ENCODE data around the gene SLC6A19.

SLC6A19 gene

DNA sequence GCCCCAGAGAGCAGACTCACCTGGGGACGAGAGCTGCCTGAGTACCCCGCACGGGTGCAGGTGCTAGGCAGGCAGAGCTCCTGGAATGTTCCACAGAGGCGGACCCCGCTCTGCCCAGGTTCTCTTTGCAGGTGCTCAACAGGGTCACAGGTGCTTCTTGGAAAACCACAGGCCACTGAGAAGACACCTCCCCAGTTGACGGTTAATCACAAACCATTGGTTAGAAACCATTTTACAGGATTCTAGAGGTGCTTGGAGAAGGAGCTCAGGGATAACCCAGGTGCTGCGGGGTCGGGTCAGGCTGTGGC lies 17.3 kb upstream of the SLC6A19 start:
- H3K4me3 ChIP-seq (ENCODE audit: low read length) = no peak overlapping the region
- no peaks in the 10 kb centered on the region for H3K9me3 ChIP-seq (ENCODE audit: control insufficient read depth, low read length)
- peaks cover 4% of the 10 kb centered on the region for H3K27me3 ChIP-seq (ENCODE audit: control insufficient read depth, insufficient read depth, low read length)
- no peaks in the 10 kb centered on the region for H3K36me3 ChIP-seq (ENCODE audit: control insufficient read depth, insufficient read depth, low read length)
- H3K4me1 ChIP-seq (ENCODE audit: control insufficient read depth, insufficient read depth, low read length) = peaks cover 42% of the 10 kb centered on the region
- no peak overlapping the region for H3K9ac ChIP-seq (ENCODE audit: low read length)

DNA sequence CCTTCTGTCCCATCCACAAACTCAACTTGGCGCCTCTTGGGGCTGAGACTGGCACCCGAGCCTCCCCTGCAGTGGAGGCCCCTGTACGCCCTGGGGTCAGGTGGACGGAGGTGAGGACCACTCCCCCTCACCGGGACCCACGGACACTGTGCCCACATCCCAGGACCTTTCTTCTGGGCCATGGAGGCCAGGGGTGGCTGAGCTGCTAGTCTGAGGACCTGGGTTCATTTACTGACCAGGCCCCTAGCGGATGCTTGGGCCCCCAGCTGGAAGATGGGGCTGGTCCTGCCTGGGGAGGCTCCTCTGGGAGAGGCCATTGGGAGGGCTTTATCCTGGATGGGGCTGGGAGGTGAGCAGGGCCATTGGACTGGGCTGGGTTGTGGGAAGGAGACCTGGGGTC lies 16.9 kb upstream of the SLC6A19 start:
- H3K4me1 ChIP-seq (ENCODE audit: control insufficient read depth, insufficient read depth, low read length) = peaks cover 42% of the 10 kb centered on the region
- no peaks in the 10 kb centered on the region for H3K9me3 ChIP-seq (ENCODE audit: control insufficient read depth, low read length)
- H3K9ac ChIP-seq (ENCODE audit: low read length) = no peak overlapping the region
- H3K4me3 ChIP-seq (ENCODE audit: low read length) = no peak overlapping the region
- H3K36me3 ChIP-seq (ENCODE audit: control insufficient read depth, insufficient read depth, low read length) = no peaks in the 10 kb centered on the region
- peaks cover 7% of the 10 kb centered on the region for H3K27me3 ChIP-seq (ENCODE audit: control insufficient read depth, insufficient read depth, low read length)

DNA sequence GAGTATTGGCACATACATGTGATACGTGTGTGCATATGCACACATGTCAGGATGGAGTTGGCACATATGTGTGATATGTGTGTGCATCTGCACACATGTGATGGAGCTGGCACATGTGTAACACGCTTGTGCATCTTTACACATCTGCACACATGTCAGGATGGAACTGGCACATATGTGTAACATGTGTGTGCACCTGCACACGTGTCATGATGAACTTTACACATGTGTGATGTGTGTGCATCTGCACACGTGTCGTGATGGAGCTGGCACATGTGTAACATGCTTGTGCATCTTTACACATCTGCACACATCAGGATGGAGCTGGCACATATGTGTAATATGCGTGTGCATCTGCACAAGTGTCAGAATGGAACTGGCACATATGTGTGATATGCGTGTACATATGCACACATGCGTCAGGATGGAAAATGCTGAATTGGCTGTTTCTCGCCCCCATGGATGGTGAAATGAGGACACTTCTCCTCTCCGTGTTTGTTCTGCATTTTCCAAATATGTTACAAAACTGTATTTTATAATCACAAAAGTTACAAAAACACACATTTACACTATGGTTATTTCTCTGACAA lies 16.3 kb upstream of the SLC6A19 start:
- Histone ChIP-seq H3K4me1 (ENCODE audit: control insufficient read depth, insufficient read depth, low read length) (peaks cover 42% of the 10 kb centered on the region), H3K36me3 (ENCODE audit: control insufficient read depth, insufficient read depth, low read length) (no peaks in the 10 kb centered on the region), H3K4me3 (ENCODE audit: low read length) (no peak overlapping the region), H3K27me3 (ENCODE audit: control insufficient read depth, insufficient read depth, low read length) (peaks cover 9% of the 10 kb centered on the region), H3K9me3 (ENCODE audit: control insufficient read depth, low read length) (no peaks in the 10 kb centered on the region), H3K9ac (ENCODE audit: low read length) (no peak overlapping the region)

DNA sequence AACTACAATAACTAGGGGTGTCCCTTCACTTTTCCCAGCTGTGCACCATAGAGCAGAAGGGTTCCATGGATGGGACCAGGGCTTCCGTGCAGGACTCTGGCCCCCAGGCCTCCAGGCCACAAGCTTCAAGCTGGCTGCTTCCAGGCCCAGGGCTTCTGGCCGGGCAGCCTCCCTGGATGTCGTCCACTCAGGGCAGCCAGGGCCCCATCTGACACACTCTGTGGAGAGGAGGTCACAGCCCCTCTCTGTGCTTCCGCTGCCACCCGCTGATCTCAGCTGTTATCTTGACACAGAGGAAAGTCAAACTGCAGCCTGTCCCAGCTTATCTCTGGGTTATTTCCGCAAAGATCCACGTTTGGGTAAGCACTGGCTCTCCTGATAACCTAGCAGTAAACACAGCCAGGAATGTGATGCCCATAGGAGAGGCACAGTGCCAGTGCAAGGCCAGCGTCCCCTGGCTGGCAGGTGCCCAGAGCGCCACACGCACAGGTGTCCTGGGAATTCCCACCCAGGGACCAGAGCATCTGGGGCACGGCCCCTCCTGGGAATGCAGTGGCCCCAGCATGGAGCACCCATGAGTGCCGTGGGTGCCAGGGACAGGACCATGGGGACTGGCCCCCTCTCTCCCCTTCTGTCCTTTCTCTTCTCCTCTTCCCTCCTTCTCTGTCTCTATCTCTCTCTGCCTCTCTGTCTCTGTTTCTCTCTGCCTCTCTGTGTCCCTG lies 15.6 kb upstream of the SLC6A19 start:
- H3K36me3 ChIP-seq (ENCODE audit: control insufficient read depth, insufficient read depth, low read length) = no peaks in the 10 kb centered on the region
- no peaks in the 10 kb centered on the region for H3K9me3 ChIP-seq (ENCODE audit: control insufficient read depth, low read length)
- peaks cover 12% of the 10 kb centered on the region for H3K27me3 ChIP-seq (ENCODE audit: control insufficient read depth, insufficient read depth, low read length)
- H3K9ac ChIP-seq (ENCODE audit: low read length) = no peak overlapping the region
- no peak overlapping the region for H3K4me3 ChIP-seq (ENCODE audit: low read length)
- H3K4me1 ChIP-seq (ENCODE audit: control insufficient read depth, insufficient read depth, low read length) = peaks cover 42% of the 10 kb centered on the region

DNA sequence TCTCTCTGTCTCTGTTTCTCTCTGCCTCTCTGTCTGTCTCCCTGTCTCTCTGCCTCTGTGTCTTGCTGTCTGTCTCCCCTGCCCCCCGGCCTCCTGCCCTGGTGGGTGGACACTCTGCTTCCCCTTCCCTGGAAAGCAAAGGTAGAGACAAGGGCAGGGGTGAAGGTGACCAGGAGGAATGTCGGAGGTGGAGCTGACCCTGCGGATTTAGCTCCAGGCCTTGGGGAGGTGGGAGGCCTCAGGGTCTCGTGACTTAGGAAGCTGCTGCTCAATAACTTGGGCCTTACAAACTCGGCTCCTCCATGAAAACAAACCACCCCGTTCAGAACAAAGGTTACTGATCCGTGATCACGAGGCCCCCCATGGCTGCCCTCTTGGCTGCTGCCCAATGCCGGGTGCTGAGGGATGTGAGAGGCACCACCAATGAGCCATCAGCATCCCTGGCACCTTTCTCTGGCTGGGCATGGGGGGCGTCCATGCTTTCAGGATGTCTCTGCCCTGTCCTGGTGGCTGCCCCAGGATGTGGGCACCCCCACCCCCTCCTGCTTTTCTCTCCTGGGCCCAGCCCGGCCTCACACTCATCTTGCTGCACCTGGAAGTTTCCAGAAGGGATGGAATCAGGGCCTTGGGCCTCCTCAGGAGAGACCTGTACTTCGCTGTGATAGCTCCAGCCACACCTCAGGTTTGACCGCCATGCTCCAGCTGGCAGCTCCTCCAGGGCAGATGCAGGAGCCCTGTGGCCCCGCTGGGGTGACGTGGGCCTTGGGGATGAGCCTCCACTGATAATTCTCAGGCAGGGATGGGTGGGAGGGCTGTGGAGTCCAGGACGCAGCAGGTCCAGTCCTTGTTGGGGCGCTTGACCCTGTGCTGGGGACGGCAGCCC lies 14.8 kb upstream of the SLC6A19 start:
- H3K4me1 ChIP-seq (ENCODE audit: control insufficient read depth, insufficient read depth, low read length) = peaks cover 37% of the 10 kb centered on the region
- H3K9me3 ChIP-seq (ENCODE audit: control insufficient read depth, low read length) = no peaks in the 10 kb centered on the region
- no peak overlapping the region for H3K9ac ChIP-seq (ENCODE audit: low read length)
- no peak overlapping the region for H3K4me3 ChIP-seq (ENCODE audit: low read length)
- no peaks in the 10 kb centered on the region for H3K36me3 ChIP-seq (ENCODE audit: control insufficient read depth, insufficient read depth, low read length)
- H3K27me3 ChIP-seq (ENCODE audit: control insufficient read depth, insufficient read depth, low read length) = peaks cover 14% of the 10 kb centered on the region

DNA sequence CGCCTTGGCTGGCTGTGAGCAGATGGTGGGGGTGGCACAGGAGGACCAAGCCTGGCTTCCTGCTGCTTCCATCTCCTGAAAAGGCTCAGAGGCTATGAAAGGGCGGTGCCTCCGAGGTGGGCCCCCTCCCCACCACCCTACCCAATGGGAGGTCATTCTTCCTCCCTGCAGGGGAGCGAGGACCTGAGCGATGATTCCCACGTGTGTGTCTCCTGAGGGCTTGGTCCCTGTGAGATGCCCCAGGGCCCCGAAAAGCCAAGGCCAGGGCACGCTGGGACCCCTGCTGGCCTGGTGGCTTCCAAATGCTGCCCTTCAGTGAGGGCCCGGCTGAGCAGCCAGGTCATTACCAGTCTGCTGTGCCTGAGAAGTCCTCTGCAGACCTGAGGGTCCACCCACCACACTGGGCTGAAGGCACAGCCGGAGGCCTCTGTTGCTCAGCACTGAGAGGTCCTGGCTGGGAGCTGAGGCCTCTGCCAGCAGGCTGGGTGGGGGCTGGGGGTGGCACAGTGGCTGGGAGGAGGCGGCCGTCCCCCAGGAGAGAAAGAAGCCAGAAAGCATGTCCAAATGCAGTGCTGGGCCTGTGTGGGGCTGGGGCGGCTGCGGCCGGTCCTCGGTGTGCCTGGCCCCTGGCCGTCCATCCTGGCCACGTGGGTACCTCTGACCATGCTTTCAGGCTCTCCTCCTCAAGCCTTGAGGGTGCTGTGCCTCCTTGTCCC lies 14.0 kb upstream of the SLC6A19 start:
- H3K9ac ChIP-seq (ENCODE audit: low read length) = no peak overlapping the region
- no peak overlapping the region for H3K4me3 ChIP-seq (ENCODE audit: low read length)
- peaks cover 14% of the 10 kb centered on the region for H3K27me3 ChIP-seq (ENCODE audit: control insufficient read depth, insufficient read depth, low read length)
- no peaks in the 10 kb centered on the region for H3K36me3 ChIP-seq (ENCODE audit: control insufficient read depth, insufficient read depth, low read length)
- H3K4me1 ChIP-seq (ENCODE audit: control insufficient read depth, insufficient read depth, low read length) = peaks cover 33% of the 10 kb centered on the region
- no peaks in the 10 kb centered on the region for H3K9me3 ChIP-seq (ENCODE audit: control insufficient read depth, low read length)

DNA sequence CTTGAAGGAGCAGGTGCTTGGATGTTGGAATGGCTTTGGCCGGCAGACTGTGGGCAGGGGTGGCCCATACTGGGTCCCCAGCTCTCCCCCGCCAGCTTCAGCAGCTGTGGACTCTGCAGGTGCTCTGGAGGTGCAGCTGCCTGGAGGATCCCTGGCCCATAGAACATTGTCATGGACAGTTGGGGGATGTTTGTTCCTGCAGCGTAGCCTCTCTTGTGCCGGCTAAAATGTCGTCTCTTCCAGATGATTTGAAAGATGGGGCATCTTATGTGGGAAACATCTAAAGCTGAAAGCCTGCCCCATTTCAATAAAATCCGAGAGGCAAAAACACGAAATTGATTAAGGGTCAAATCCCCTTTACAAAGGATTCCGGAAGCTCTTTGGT lies 13.5 kb upstream of the SLC6A19 start:
- Histone ChIP-seq H3K9ac (ENCODE audit: low read length) (no peak overlapping the region), H3K4me3 (ENCODE audit: low read length) (no peak overlapping the region), H3K4me1 (ENCODE audit: control insufficient read depth, insufficient read depth, low read length) (peaks cover 28% of the 10 kb centered on the region), H3K36me3 (ENCODE audit: control insufficient read depth, insufficient read depth, low read length) (no peaks in the 10 kb centered on the region), H3K9me3 (ENCODE audit: control insufficient read depth, low read length) (no peaks in the 10 kb centered on the region), H3K27me3 (ENCODE audit: control insufficient read depth, insufficient read depth, low read length) (peaks cover 14% of the 10 kb centered on the region)

DNA sequence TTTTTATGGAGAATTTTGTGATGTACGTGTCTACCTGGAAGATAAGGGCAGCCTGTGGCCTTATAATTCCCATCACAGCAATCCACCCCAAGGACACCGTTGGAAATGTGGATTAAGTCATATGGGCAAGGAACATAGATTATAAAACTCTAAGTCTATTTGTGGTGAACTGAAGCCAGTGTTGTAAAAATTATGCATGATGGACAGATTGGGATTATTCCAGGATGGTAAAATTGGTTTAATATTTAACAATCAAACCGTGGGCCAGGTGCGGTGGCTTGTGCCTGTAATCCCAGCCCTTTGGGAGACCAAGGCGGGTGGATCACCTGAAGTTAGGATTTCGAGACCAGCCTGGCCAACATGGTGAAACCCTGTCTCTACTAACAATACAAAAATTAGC lies 12.9 kb upstream of the SLC6A19 start:
- Histone ChIP-seq H3K36me3 (ENCODE audit: control insufficient read depth, insufficient read depth, low read length) (no peaks in the 10 kb centered on the region), H3K9me3 (ENCODE audit: control insufficient read depth, low read length) (no peaks in the 10 kb centered on the region), H3K9ac (ENCODE audit: low read length) (no peak overlapping the region), H3K27me3 (ENCODE audit: control insufficient read depth, insufficient read depth, low read length) (peaks cover 14% of the 10 kb centered on the region), H3K4me3 (ENCODE audit: low read length) (no peak overlapping the region), H3K4me1 (ENCODE audit: control insufficient read depth, insufficient read depth, low read length) (peaks cover 22% of the 10 kb centered on the region)

DNA sequence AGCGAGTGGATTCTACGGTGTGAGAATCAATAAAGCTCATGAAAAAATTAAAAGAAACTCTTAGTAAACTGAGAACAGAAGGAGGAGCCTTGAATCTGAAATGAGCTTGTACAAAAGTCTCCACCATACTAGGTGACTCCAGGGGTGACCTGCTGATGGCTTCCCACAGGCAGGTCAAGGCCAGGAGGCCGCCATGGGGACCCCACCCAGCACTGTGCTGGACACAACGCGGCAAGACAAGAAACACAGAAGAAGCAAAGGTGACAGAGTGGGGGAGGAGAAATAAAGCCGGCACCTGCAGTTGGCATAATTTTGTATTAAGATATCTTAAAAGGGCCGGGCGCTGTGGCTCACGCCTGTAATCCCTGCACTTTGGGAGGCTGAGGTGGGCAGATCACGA lies 12.1 kb upstream of the SLC6A19 start:
- Histone ChIP-seq H3K4me1 (ENCODE audit: control insufficient read depth, insufficient read depth, low read length) (peaks cover 14% of the 10 kb centered on the region), H3K36me3 (ENCODE audit: control insufficient read depth, insufficient read depth, low read length) (no peaks in the 10 kb centered on the region), H3K27me3 (ENCODE audit: control insufficient read depth, insufficient read depth, low read length) (peaks cover 14% of the 10 kb centered on the region), H3K4me3 (ENCODE audit: low read length) (no peak overlapping the region), H3K9ac (ENCODE audit: low read length) (no peak overlapping the region), H3K9me3 (ENCODE audit: control insufficient read depth, low read length) (no peaks in the 10 kb centered on the region)

DNA sequence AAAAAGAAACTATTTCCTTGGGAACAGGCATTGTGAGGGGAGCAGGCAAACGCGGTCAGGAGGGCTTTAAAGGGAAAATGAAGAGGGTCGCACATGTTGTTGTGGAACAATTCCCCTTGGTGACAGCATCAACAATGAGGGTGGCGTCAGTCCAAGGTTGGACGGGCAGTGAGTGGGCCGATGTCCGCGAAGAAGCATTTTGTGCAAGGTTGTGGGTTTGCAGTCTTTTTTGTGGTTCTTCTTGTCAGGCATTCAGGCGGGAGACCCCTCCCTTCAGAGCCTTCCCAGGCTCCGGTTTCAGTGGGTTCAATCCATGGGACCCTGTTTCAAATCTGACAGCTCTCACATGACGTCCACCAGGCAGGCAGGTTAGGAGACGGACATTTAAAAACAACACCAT lies 11.1 kb upstream of the SLC6A19 start:
- H3K36me3 ChIP-seq (ENCODE audit: control insufficient read depth, insufficient read depth, low read length) = no peaks in the 10 kb centered on the region
- peaks cover 14% of the 10 kb centered on the region for H3K27me3 ChIP-seq (ENCODE audit: control insufficient read depth, insufficient read depth, low read length)
- H3K9me3 ChIP-seq (ENCODE audit: control insufficient read depth, low read length) = no peaks in the 10 kb centered on the region
- H3K9ac ChIP-seq (ENCODE audit: low read length) = no peak overlapping the region
- H3K4me3 ChIP-seq (ENCODE audit: low read length) = no peak overlapping the region
- peaks cover 14% of the 10 kb centered on the region for H3K4me1 ChIP-seq (ENCODE audit: control insufficient read depth, insufficient read depth, low read length)

DNA sequence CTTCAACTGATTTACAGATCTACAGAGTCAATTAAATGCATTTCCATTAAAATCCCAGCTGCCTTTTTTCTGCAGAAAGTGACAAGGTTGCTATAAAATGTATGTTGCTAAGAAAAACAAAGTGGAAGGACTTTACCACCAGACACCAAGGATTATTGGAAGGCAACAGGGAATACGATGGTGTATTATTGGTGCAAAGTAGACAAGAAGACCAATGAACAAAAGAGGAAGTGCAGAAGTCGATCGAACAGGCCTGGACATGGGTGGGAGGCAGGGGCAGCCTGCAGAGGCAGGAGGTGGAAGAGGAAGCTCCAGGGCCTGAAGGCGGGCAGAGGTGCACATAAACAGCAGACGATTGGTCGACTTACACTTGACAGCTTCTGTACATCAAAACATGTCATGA lies 10.6 kb upstream of the SLC6A19 start:
- peaks cover 10% of the 10 kb centered on the region for H3K4me1 ChIP-seq (ENCODE audit: control insufficient read depth, insufficient read depth, low read length)
- no peak overlapping the region for H3K4me3 ChIP-seq (ENCODE audit: low read length)
- no peaks in the 10 kb centered on the region for H3K9me3 ChIP-seq (ENCODE audit: control insufficient read depth, low read length)
- no peaks in the 10 kb centered on the region for H3K36me3 ChIP-seq (ENCODE audit: control insufficient read depth, insufficient read depth, low read length)
- H3K27me3 ChIP-seq (ENCODE audit: control insufficient read depth, insufficient read depth, low read length) = peaks cover 14% of the 10 kb centered on the region
- H3K9ac ChIP-seq (ENCODE audit: low read length) = no peak overlapping the region

All from mucosa of stomach (tissue), 1 donor.